Measurements from ENCODE around the gene CASS4.

DNA sequence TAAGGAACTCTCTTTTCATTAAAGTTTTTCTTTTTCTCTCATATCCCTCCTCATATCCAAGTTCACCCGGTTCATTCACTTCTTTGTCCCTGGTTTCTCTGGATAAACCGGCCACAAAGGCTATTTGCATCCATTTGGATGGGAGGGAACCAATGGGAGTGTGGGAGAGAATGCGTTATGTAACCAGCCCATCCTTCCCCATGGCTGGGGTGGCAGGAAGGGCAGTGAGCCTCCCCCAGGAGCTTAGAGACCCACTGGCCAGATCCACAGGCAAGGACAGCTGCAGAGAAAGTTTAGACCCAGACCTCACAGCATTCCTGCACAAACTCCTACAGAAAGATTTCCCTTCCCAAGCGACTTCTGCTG is 10.7 kb downstream of the CASS4 start:
- TF ChIP-seq GATA2 (IDR thresholded peaks at IDR 0.05; ENCODE audit: low read depth, low read length), result no peak
- no peak for TF ChIP-seq GATA3 (IDR thresholded peaks at IDR 0.05; ENCODE audit: low read depth, low read length)

Measured in SH-SY5Y (cell line).